Central memory CD8-positive, alpha-beta T cell (primary cell): ENCODE results near the gene HOXD10.

Source experiments
- ATAC-seq: fragments of 150-1000 bp; cut with Tn5 transposase; replicated peaks from 2 replicates; pipeline ENCODE4 v1.10.0; 2022; ENCODE audit warnings: mild to moderate bottlenecking, moderate FRiP score, moderate number of reproducible peaks; ENCODE audit not compliant: poor library complexity, severe bottlenecking; ENCODE audit errors: extremely low read depth
- DNase-seq, 2 donors: peaks; one replicate each; pipeline ENCODE4 v3.0.0; 2021; ENCODE audit warnings: low spot score in 2 of 2
- H3K27ac Mint-ChIP-seq: one replicate; pipeline ENCODE4 v1.8.0; 2022; ENCODE audit warnings: low read depth, mild to moderate bottlenecking, moderate library complexity, mixed read lengths
- H3K27me3 Mint-ChIP-seq: one replicate; pipeline ENCODE4 v1.8.0; 2022; ENCODE audit warnings: mixed read lengths
- H3K36me3 Mint-ChIP-seq: one replicate; pipeline ENCODE4 v1.8.0; 2022; ENCODE audit warnings: mild to moderate bottlenecking, moderate library complexity, mixed read lengths; ENCODE audit not compliant: insufficient read depth
- H3K4me1 Mint-ChIP-seq: one replicate; pipeline ENCODE4 v1.8.0; 2022; ENCODE audit warnings: mixed read lengths
- H3K4me3 Mint-ChIP-seq: one replicate; pipeline ENCODE4 v1.8.0; 2022; ENCODE audit warnings: mild to moderate bottlenecking, moderate library complexity, mixed read lengths
- H3K9me3 Mint-ChIP-seq: one replicate; pipeline ENCODE4 v1.8.0; 2022; ENCODE audit warnings: mixed read lengths

HOXD10 gene

DNA sequence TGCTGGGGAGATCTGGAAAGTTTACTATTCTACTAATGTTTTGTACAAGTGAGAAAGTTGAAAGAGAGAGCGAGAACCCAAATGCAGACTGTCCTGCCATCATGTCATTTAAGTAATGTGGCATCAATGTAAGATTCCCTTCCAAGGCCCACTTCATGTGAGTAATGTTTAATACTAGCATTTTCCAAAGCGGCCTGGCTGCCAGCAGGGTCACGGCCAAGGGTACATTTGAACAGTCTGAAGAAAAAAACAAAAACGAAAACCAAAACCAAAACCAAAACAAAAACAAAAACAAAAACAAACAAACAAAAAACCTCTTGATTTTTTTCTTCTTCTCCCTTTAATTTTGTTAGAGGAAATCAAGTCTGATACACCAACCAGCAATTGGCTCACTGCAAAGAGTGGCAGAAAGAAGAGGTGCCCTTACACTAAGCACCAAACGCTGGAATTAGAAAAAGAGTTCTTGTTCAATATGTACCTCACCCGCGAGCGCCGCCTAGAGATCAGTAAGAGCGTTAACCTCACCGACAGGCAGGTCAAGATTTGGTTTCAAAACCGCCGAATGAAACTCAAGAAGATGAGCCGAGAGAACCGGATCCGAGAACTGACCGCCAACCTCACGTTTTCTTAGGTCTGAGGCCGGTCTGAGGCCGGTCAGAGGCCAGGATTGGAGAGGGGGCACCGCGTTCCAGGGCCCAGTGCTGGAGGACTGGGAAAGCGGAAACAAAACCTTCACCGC lies 2.2 kb downstream of the HOXD10 start:
- no peak for ATAC-seq
- H3K36me3 Mint-ChIP-seq: peaks cover 22% of the 10 kb centered on the region
- peak overlapping the region; percentile 36 for H3K4me3 Mint-ChIP-seq
- H3K27ac Mint-ChIP-seq: no peak overlapping the region
- H3K4me1 Mint-ChIP-seq: peaks cover 16% of the 10 kb centered on the region
- H3K27me3 Mint-ChIP-seq: peaks cover 81% of the 10 kb centered on the region
- no peaks in the 10 kb centered on the region for H3K9me3 Mint-ChIP-seq
- DNase-seq: no peak

DNA sequence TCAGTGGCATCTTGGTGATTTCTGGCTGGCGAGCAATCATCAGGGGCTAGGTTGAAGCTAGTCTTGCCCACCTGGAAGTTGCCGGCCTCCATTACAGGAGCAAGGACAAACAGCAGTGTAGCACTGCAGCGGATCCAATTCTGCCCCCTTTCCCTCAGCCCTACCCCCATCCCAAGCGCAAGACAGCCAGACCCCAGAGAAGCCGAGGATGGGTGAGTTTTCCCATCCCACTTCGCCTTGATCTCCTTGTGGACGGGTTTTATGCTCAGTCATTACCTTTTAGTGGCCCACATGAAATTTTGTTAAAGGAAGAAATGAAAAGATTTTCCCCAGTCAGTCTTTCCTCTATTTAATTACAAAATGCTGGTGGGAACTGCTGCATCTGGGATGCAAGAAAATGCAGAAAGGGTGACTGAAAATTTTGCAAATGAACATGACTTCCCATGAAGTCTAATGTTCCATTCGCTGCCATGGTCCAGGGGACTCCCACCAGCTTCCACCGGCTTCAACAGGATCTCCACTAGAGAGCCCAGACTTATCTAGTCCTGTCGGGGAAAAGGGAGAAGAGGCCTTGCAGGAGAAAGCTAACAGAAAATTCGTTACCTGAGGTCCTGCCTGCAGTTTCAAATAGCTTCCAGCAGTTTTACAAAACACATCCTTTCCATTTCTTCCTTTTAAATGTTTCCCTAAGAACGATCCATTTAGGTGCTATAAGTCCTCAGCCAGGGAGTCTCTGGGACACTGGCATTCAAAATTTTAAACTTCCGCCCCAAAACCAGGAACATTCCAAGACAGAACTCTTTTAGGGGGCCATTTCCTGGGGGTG lies 4.0 kb downstream of the HOXD10 start:
- Mint-ChIP-seq H3K9me3 (no peaks in the 10 kb centered on the region), H3K4me3 (no peak overlapping the region), H3K4me1 (peaks cover 16% of the 10 kb centered on the region), H3K27me3 (peaks cover 85% of the 10 kb centered on the region), H3K36me3 (peaks cover 24% of the 10 kb centered on the region), H3K27ac (no peak overlapping the region)
- ATAC-seq (no peak), DNase-seq (no peak)

DNA sequence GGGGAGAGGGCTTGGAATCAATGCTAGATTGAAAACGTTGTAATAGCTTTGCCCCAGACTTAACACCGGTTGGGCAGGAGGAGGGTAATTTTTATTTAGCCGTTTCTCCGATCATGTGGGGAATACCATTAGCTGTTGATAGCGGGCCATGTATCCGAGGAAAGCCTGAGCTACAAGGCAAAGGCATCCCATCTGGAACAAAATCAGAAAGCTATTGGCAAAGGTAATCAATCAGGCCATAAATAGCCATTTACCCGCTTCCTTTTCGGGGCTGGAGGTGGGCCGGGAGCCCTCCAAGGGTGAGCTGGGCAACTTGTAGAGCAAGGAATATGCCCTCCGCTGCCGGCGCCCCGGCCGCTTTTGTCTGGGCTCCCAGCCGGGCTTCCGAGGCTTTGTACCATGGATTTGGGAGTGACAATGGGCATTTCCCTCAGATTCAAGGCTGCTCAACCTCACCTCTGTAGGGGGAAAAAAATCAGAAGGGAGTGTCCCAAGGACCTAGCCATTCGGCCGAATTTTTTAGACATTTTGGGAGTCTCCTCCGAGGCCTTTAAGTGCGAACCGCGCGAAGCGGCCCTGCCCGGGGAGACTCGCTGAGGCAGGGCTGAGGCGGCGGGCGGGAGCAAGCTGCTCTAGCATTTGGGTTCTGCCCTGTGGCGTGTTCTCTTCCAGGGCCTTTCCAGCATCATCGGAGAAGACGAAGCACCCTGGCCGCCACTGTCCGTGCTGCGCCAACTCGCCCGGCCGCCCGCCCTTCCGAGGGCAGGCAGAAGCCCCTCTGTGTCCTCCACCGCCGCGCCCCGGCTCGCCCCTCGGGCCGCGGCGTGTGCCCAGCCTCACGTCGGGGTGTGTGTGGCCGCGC lies 4.8 kb downstream of the HOXD10 start:
- Mint-ChIP-seq H3K4me1 (peaks cover 16% of the 10 kb centered on the region), H3K9me3 (no peaks in the 10 kb centered on the region), H3K27me3 (peaks cover 85% of the 10 kb centered on the region), H3K27ac (no peak overlapping the region), H3K36me3 (peaks cover 23% of the 10 kb centered on the region), H3K4me3 (no peak overlapping the region)
- ATAC-seq: no peak
- no peak for DNase-seq

DNA sequence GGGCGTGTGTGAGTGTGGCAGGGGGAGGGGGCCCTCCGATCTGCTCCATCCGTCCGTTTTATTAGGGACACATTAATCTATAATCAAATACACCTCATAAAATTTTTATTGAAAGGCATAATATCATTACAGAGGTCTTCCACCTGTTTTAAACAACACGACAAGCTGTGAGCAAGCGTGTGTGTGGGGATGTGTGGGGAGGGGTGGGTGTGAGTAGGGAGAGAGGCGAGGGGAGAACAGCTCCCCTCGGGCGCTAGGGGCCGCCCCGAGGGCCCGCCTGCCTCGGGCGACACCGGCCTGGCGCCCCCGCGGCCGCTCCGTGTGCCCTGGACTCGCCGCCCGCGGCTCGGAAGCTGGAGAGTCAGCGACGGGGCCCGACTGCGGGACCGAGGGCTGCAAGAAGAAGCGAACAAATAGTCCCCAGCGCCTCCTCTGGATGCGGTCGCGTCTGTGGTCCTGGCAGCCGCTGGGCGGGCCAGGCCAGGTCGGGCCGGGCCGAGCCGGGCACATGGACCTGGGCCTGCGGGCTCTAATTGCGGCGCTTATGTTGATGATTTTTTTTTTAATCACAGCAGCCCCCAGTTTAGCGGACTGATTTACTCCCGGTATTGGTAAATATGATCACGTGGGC lies 5.6 kb downstream of the HOXD10 start:
- Mint-ChIP-seq H3K27me3 (peaks cover 85% of the 10 kb centered on the region), H3K4me3 (no peak overlapping the region), H3K4me1 (peaks cover 16% of the 10 kb centered on the region), H3K36me3 (peaks cover 19% of the 10 kb centered on the region), H3K9me3 (no peaks in the 10 kb centered on the region), H3K27ac (no peak overlapping the region)
- no peak for DNase-seq
- ATAC-seq: no peak

DNA sequence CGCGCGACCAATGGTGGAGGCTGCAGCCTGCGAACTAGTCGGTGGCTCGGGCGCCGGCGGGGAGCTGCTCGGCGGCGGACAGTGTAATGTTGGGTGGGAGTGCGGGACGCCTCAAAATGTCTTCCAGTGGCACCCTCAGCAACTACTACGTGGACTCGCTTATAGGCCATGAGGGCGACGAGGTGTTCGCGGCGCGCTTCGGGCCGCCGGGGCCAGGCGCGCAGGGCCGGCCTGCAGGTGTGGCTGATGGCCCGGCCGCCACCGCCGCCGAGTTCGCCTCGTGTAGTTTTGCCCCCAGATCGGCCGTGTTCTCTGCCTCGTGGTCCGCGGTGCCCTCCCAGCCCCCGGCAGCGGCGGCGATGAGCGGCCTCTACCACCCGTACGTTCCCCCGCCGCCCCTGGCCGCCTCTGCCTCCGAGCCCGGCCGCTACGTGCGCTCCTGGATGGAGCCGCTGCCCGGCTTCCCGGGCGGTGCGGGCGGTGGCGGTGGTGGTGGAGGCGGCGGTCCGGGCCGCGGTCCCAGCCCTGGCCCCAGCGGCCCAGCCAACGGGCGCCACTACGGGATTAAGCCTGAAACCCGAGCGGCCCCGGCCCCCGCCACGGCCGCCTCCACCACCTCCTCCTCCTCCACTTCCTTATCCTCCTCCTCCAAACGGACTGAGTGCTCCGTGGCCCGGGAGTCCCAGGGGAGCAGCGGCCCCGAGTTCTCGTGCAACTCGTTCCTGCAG lies 6.3 kb downstream of the HOXD10 start, which contains the start of gene HOXD9:
Gene HOXD9 (plus strand): TSS at position 37 of the 728 bp plus-strand sequence. CDS start 50 bp downstream, at position 87.
- no peak within 1 kb of the TSS for H3K27ac Mint-ChIP-seq
- ATAC-seq (no peak), DNase-seq (no peak)
- peaks cover 21% of the 10 kb centered on the region for H3K36me3 Mint-ChIP-seq
- peaks cover 18% of the 10 kb centered on the region for H3K4me1 Mint-ChIP-seq
- no peak within 1 kb of the TSS for H3K4me3 Mint-ChIP-seq
- H3K27me3 Mint-ChIP-seq: peaks cover 85% of the 10 kb centered on the region
- H3K9me3 Mint-ChIP-seq: no peaks in the 10 kb centered on the region

DNA sequence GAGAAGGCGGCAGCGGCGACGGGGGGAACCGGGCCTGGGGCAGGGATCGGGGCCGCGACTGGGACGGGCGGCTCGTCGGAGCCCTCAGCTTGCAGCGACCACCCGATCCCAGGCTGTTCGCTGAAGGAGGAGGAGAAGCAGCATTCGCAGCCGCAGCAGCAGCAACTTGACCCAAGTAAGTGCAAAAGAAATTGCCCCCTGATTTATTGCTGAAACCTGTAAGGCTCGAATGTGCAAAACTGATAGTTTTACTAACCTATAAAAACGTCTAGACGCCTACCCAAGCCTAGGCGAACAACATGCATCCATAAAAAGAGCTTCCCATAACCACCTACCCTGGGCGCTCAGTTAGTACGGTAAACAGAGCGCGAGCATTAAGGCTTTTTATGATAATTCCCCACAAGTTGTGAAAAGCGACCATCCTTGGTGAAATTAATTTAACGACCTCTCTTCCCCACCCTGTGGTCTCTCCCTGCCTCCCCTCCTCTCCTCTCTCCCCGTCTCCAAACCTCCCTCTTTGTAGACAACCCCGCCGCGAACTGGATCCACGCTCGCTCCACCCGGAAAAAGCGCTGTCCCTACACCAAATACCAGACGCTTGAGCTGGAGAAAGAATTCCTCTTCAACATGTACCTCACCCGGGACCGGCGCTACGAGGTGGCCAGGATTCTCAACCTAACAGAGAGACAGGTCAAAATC lies 7.0 kb downstream of the HOXD10 start:
- Mint-ChIP-seq H3K9me3 (no peaks in the 10 kb centered on the region), H3K27ac (no peak overlapping the region), H3K4me3 (no peak overlapping the region), H3K36me3 (peaks cover 26% of the 10 kb centered on the region), H3K4me1 (peaks cover 18% of the 10 kb centered on the region), H3K27me3 (peaks cover 85% of the 10 kb centered on the region)
- DNase-seq (no peak), ATAC-seq (no peak)

DNA sequence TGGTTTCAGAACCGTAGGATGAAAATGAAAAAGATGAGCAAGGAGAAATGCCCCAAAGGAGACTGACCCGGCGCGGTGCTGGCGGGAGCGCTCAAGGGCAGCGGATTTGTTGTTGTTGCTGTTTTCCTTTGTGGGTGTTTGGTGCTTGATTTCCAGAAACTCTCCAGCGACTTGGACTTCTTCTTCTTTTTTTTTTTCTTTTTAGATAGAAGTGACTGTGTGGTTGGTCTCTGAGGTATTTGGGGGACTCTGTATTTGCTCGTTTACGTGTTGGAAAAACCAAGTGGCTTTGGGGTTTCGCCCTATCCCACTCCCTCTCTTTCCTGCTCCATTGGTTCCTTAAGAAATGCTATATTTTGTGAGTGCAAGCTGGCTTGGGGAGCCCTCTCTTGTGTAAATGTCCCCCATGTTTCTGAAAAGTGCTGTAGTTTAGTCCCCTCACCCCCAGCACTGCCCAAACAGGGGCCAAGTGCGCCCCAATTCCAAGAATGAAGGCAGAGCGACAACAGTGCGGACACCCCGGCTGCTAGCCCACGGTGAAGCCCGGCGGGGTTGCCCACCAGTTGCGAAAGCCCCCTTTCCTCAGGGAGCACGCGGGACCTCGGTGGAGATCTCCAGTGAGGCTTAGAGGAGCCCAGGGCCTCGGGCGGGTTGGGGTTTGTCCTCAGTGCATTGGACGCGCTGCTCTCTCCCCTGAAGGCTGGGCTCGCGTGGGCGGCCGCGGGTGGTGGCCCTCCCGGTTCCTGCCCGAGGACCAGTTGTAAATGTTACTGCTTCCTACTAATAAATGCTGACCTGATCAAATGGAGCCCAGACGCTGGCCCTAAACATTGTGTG lies 7.8 kb downstream of the HOXD10 start:
- DNase-seq (no peak), ATAC-seq (no peak)
- Mint-ChIP-seq H3K36me3 (peaks cover 27% of the 10 kb centered on the region), H3K27me3 (peaks cover 85% of the 10 kb centered on the region), H3K4me3 (no peak overlapping the region), H3K4me1 (peaks cover 16% of the 10 kb centered on the region), H3K27ac (no peak overlapping the region), H3K9me3 (no peaks in the 10 kb centered on the region)

DNA sequence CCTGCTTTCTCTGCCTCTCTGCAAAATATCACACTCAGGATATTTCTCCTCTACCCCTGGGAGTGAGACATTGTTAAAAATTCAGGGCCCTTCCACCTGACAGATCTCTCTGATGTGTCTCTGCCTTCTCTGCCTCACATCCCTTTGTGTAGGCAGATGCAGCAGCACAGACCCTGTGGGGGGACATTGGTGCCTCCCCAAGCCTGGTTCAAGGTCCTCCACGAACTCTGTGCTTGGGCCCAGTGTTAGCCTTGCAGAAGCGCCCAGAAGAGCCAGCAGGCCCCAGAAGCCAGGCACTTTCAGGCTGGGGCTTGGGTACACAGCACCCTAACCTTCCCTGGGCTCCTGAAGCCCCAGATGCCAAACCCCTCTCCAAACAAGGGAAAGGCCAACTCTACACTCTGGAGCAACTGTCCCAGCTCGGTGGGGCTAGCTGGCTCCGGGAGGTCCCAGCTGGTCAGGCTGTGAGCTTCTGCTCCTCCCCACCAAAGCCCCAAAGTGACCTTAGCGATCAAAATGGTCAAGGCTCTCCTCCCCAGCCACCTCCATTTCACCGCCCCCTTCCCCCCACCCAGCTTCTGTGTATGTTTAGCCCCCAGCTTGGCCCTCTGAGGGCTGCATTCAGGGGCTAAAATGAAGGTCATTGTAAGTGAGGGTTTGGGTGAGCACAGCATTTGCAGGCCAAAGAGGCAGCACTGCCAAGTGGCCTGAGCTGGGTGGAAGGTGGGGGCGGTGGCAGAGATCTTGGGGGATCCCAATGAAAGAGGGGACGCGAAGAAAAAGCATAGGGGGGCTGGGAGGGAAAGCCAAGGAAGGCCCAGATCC lies 8.6 kb downstream of the HOXD10 start:
- H3K36me3 Mint-ChIP-seq: peaks cover 27% of the 10 kb centered on the region
- peaks cover 16% of the 10 kb centered on the region for H3K4me1 Mint-ChIP-seq
- H3K27me3 Mint-ChIP-seq: peaks cover 78% of the 10 kb centered on the region
- H3K9me3 Mint-ChIP-seq: no peaks in the 10 kb centered on the region
- H3K27ac Mint-ChIP-seq: no peak overlapping the region
- no peak overlapping the region for H3K4me3 Mint-ChIP-seq
- no peak for ATAC-seq
- DNase-seq: no peak

DNA sequence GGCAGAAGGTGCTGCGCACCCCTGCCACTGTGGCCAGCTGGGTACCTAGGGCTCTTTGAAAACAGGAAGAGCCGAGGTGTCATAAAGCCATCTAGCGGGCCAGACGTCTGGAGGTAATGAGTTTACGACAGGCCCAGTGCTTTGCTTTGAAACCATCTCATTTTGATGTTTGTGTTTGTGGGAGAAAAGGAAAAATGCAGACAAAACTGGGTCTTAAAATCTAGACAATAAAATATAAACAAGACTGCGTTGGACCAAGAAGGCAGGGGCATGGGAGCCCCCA lies 9.1 kb downstream of the HOXD10 start:
- peaks cover 30% of the 10 kb centered on the region for H3K36me3 Mint-ChIP-seq
- DNase-seq (no peak), ATAC-seq (no peak)
- peaks cover 18% of the 10 kb centered on the region for H3K4me1 Mint-ChIP-seq
- H3K4me3 Mint-ChIP-seq: no peak overlapping the region
- H3K9me3 Mint-ChIP-seq: no peaks in the 10 kb centered on the region
- peaks cover 76% of the 10 kb centered on the region for H3K27me3 Mint-ChIP-seq
- H3K27ac Mint-ChIP-seq: no peak overlapping the region
